GM21423 (cell line): ENCODE results near the gene OCRL.

ENCODE experiments used
- ATAC-seq: cut with Tn5 transposase; IDR thresholded peaks from one replicate; pipeline ENCODE4 v1.9.1; 2021; ENCODE audit warnings: mild to moderate bottlenecking, moderate library complexity; ENCODE audit not compliant: unreplicated experiment

Gene OCRL

DNA sequence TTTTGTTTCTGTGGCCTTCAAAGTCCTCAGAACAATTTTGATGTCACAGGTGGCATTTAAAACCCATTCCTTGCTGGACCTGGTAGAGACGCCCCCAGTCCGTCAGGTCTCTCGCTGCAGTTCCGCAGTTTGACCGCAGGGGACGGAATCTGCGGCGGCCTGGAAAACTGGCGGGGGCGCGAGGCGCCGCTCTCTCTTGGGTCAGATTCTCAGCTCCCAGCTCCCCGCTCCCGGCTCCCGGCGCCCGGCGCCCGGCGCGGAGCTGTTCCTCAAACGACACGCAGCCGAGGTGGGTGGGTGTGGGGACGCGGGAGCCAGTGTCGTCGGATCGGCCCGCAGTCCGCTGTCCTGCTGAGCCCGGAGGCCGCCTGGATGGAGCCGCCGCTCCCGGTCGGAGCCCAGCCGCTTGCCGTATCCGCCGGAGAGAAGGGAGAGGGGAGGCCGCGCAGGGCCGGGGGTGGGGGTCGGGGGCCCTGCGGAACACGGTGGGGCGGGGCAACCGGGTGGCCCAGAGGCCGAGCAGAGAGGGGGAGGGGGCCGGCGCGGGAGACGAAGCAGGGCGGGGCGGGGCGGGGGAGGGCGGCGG, at the start of gene OCRL:
Gene OCRL, plus strand, starts transcription at position 192 of the 586 bp plus-strand sequence. Its CDS starts 181 bp downstream, at position 373.
- peak; percentile 98 for ATAC-seq

DNA sequence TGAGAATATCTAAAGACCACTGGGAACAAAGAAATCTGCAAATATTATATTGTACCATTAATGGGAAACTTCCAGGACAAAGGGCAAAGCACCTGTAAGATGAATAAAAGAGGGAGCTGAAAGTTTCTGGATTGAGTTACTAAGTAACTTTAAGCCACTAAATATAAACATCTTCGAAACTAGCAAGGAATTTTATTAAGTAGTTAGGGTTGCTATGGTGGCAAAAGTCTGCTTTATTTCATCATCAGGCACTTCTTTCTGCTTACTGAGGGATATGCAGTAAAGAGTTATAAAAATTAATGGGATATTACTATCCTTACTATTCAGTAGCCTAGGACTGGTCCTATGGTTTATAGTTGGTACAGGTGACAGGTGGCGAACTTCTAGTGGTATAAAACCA, 49.7 kb upstream of the OCRL start:
- ATAC-seq, result no peak

GRCh38 chrX:129493643-129494042, 46.4 kb upstream of the OCRL start:
- ATAC-seq, result no peak

GRCh38 chrX:129494887-129495286, 45.2 kb upstream of the OCRL start:
- no peak for ATAC-seq

DNA sequence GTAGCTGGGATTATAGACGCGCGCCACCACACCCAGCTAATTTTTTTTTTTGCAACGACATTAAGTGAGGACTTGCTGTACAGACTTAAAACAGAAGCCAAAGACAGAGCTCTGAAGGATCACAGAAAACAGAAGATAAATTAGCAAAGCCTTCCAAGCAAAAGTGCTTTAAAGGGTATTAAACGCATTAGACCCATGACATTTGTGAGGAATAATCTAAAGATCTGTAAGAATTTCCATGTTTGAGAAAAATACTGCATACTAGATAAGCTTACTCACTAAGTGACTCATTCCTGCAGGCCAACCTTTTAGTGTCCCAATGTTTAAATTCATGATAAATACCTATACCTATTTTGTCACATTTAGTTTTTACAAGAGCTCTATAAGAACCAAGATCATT, 44.2 kb upstream of the OCRL start:
- ATAC-seq, result no peak

- ATAC-seq, result no peak
Measured at GRCh38 chrX:129496625-129497024, 43.4 kb upstream of the OCRL start.

GRCh38 chrX:129497146-129497843, 42.8 kb upstream of the OCRL start:
- no peak for ATAC-seq

DNA sequence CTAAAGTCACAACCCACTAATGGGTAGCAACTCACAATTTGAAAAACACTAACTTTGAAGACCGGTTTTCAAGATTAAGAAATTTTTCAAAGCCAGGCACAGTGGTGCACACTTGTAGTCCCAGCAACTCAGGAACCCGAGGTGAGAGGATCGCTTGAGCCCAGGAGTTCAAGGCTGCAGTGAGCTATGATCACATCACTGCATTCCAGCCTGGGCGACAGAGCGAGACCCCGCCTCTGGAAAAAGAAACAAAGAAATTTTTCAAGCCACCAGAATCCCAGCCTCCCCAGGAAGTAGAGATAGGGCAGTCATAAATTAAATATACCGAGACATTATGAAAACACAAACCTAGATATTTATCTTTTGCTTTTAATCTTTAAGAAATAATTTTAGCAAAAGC, 29.7 kb upstream of the OCRL start:
- no peak for ATAC-seq

- ATAC-seq, result no peak
Measured at GRCh38 chrX:129511689-129512088, 28.4 kb upstream of the OCRL start.

DNA sequence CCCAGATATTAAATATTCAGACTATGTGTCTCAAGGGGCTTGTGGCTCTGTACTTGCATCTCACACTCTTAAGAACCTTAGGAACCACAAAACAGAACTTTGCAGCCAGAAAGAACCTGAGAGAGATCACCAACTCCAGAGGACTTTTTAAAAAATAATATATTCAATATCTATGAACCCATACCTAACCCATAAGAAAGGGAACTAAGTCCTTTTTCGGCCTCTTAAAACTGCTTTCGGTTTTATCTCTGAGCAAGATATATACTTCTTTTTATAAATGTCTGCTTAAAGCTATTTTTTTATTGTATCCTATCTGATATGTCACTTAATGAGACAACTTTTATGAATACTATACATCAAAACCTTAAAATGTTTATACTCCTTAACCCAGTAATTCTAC, 27.6 kb upstream of the OCRL start:
- ATAC-seq, result no peak

GRCh38 chrX:129516402-129516801, 23.7 kb upstream of the OCRL start:
- ATAC-seq, result no peak

DNA sequence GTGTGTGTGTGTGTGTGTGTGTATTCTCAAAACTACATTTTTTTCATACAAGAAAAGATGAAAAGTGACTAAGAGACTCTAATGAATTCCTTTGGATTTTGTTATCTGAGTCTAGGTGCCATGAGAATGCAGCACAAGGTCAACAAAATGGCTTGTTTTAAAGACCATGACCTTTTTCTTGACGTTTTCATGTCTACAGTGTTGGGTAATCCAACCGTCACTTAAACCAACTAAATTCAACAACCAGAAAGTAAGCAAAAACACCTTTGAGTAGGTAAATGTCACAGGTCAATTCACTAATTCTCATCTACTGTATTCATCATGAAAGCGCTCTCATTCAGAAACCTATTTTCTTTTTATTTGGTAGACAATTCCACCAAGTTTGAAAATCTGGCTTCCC, 19.9 kb upstream of the OCRL start:
- no peak for ATAC-seq

- no peak for ATAC-seq
Measured at GRCh38 chrX:129522184-129523078, 17.6 kb upstream of the OCRL start.

DNA sequence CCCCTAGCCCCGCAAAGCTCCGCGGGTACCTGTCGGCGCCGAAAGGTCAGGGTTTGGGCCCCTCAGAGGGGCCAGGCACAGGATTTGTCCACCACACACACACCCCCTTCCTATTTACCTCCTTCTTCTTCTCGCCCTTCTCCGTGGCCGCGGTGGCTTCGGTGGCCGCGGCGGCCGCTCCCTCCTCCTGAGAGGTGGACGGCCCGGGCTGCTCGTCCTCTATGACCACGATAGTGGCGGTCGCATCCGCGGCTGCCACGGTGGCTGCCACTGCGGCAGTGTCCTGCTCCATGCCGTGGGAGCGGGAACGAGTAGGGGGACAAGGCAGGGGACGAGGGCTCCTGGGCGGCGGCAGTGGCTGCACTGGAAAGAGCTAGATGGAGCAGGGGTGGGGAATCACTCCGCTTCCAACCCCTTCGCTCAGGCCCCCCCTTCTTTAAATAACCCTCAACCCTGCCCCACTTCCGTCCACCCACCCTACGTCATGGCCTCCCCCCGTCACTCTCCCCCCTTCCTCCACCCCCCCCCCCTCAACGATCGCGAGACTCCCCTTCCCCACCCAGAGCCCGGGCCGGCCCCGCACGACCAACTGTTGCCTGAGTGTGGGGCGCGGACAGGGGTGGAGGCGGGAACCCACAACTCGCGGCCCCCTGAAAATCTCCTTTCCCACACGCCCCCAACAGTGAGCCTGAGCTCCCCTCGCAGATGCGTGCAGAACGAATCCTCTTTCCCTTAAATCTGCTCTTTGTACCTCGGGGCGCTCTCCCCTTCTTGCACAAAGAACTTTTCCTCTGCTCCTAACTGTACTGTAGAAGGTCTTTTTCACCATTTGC, 16.8 kb upstream of the OCRL start, which contains the start of gene SMARCA1:
Gene SMARCA1, minus strand, starts transcription at position 412 of the 833 bp plus-strand sequence. Its CDS starts 120 bp downstream, at position 292.
- no peak for ATAC-seq

- ATAC-seq, result no peak
Measured at GRCh38 chrX:129524250-129524850, 15.7 kb upstream of the OCRL start.

- no peak for ATAC-seq
Measured at GRCh38 chrX:129525162-129525561, 14.9 kb upstream of the OCRL start.

- no peak for ATAC-seq
Measured at GRCh38 chrX:129525896-129526295, 14.2 kb upstream of the OCRL start.

- ATAC-seq, result no peak
Measured at GRCh38 chrX:129529685-129530281, 10.3 kb upstream of the OCRL start.

DNA sequence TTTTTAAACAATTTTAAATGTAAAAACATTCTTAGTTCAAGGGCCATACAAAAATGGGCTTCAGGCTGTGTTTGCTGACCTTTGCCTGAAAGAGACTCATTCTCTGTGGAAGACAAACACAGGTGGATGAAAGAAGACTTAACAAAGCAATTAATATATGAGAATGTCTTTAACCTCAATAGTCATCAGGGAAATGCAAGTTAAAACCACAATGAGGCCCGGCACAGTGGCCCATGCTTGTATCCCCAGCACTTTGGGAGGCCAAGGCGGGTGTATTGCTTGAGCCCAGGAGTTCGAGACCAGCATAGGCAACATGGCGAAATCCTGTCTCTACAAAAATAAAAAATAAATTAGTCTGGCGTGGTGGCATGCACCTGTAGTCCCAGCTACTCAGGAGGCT, 9.6 kb upstream of the OCRL start:
- ATAC-seq, result no peak

- no peak for ATAC-seq
Measured at GRCh38 chrX:129531132-129531531, 8.9 kb upstream of the OCRL start.
